K562 (cell line): ENCODE measurements around the gene MIEF1. TPM values are rescaled to one million over a fixed set of nuclear protein-coding genes. Genes with fewer than 3 reads are reported as not detected.

Experiments
- BRD9 ChIP-seq: fragments of 450-650 bp; IDR thresholded peaks from 2 replicates; pipeline ENCODE4 v1.6.1; 2018; ENCODE audit warnings: low read depth; ENCODE audit not compliant: partially characterized antibody
- CREM ChIP-seq: IDR thresholded peaks from 2 replicates; pipeline ENCODE4 v1.6.1; 2014; ENCODE audit warnings: antibody characterized with exemption, low read depth
- HCFC1 ChIP-seq: IDR thresholded peaks from 2 replicates; pipeline ENCODE4 v1.6.1; 2012; ENCODE audit warnings: low read depth, low read length, improper control_type of control experiment
- PPARD ChIP-seq: fragments of 250-450 bp; sonication (Bioruptor Pico); IDR thresholded peaks from 2 replicates; pipeline ENCODE4 v1.8.0; 2022; ENCODE audit warnings: inconsistent platforms, mild to moderate bottlenecking, moderate library complexity
- RCOR1 ChIP-seq, 2 experiments: IDR thresholded peaks; 2 replicates each; pipeline ENCODE4 v1.6.1; 2012; ENCODE audit warnings: low read depth in 2 of 2, low read length in 2 of 2, borderline replicate concordance in 1 of 2, improper control_type of control experiment in 1 of 2
- XRCC5 ChIP-seq: fragments of 200-400 bp; formaldehyde crosslinking; IDR thresholded peaks from 2 replicates; pipeline ENCODE4 v1.6.1; 2017; ENCODE audit warnings: low read depth, mild to moderate bottlenecking, low read length
- ZBTB17 ChIP-seq: fragments of 450-650 bp; formaldehyde crosslinking; IDR thresholded peaks from 2 replicates; pipeline ENCODE4 v1.4.0; 2020; ENCODE audit warnings: mild to moderate bottlenecking
- ZNF263 ChIP-seq: sonication (generic); formaldehyde crosslinking; IDR thresholded peaks from 2 replicates; pipeline ENCODE4 v1.8.0; 2022; ENCODE audit warnings: mild to moderate bottlenecking, missing genetic modification reagents, borderline replicate concordance
- ZNF644 ChIP-seq: fragments of 200-800 bp; sonication (Bioruptor generic); IDR thresholded peaks from 2 replicates; pipeline ENCODE4 v1.6.1; 2016; ENCODE audit warnings: low read depth, missing genetic modification characterization, missing compliant biosample characterization
- ZNF79 ChIP-seq: fragments of 250-450 bp; sonication (Bioruptor Pico); IDR thresholded peaks from 2 replicates; pipeline ENCODE4 v1.4.0; 2020; ENCODE audit warnings: low read depth, mild to moderate bottlenecking, moderate library complexity
- polyA plus RNA-seq, 8 experiments: library from polyadenylated mRNA; depleted of rRNA in 4 of 8; stranded (reverse) in 5 of 8; unstranded in 3 of 8; fragments of >200 nt; fragmentation: Nextera tagmentation in 2 of 8; fragmentation: Illumina TruSeq in 1 of 8; extraction: Ambion mirVana in 2 of 8; extraction: Trizol in 1 of 8; gene quantifications; 2 replicates each; pipeline versions ENCODE4 v1.2.1 to v1.2.3, GENCODE V29; 2011 to 2014; ENCODE audit warnings: inconsistent platforms in 1 of 8, missing spikeins in 1 of 8
- total RNA-seq, 7 experiments: library from RNA; depleted of rRNA in 6 of 7; stranded (reverse); fragments of >200 nt in 6 of 7; fragmentation: Illumina TruSeq in 2 of 7; extraction: Trizol in 2 of 7; gene quantifications; 2 replicates each; pipeline versions ENCODE4 v1.2.1 to v1.2.3, GENCODE V29; 2011 to 2021; ENCODE audit warnings: low replicate concordance in 1 of 7
- TF ChIP-seq, protein P1 (sequence below): fragments of 200-600 bp; sonication (generic); IDR thresholded peaks from one replicate; pipeline ENCODE4 v1.6.1; 2012; ENCODE audit warnings: mild to moderate bottlenecking, low read depth, low read length, inconsistent platforms
- TF ChIP-seq, protein P2 (sequence below): fragments of 450-650 bp; IDR thresholded peaks from 2 replicates; pipeline ENCODE4 v1.6.1; 2018; ENCODE audit not compliant: partially characterized antibody

Gene MIEF1
- total and polyA plus RNA-seq, 9 of the 15 experiments (the other 6 are each of a cell fraction or from before 2014, with no cell fraction given), result 10.9 to 51.8 (median 25.5) TPM

DNA sequence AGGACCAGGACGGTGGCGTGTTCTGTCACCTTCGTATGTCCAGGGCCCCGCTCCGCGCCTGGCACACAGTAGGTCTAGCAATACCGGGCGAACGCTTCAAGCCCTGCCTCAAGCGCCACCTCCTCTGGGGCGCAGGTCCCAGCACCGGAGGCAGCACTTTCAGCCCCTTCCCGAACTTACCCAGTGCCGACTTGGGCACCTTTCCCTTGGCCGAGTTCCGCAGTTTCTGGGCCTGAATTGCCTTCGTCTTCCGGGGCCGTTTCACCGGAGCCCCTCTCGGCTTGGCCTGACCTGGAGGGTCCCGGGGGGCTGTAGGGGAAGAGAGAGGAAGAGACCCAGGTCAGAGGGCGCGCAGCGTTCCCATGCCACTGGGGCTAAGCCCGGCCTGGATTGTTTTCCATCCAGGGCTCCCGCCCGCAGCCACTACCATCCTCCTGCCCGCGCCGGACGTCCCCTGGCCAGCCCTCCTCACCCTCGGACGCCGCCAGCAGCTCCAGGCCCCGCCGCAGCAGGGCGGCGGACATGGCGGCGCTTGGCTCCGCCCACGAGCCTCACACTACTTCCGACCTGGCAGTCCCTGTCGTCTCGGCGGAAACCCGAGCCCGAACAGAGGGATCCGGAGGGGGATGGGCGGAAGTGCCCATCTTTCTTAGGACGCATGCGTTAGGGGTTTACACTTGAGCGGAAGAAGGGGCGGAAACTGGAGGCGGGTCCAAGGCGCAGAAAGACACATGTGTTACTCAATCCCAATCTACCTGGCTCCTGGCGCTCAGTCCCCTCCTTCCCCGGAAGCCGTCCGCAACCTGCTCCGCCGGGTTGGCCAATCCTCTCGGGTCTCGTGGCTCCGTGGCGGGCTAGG lies 30.4 kb downstream of the MIEF1 start, which contains the start of gene RPS19BP1 (continued):
- TF ChIP-seq, protein P1, sequence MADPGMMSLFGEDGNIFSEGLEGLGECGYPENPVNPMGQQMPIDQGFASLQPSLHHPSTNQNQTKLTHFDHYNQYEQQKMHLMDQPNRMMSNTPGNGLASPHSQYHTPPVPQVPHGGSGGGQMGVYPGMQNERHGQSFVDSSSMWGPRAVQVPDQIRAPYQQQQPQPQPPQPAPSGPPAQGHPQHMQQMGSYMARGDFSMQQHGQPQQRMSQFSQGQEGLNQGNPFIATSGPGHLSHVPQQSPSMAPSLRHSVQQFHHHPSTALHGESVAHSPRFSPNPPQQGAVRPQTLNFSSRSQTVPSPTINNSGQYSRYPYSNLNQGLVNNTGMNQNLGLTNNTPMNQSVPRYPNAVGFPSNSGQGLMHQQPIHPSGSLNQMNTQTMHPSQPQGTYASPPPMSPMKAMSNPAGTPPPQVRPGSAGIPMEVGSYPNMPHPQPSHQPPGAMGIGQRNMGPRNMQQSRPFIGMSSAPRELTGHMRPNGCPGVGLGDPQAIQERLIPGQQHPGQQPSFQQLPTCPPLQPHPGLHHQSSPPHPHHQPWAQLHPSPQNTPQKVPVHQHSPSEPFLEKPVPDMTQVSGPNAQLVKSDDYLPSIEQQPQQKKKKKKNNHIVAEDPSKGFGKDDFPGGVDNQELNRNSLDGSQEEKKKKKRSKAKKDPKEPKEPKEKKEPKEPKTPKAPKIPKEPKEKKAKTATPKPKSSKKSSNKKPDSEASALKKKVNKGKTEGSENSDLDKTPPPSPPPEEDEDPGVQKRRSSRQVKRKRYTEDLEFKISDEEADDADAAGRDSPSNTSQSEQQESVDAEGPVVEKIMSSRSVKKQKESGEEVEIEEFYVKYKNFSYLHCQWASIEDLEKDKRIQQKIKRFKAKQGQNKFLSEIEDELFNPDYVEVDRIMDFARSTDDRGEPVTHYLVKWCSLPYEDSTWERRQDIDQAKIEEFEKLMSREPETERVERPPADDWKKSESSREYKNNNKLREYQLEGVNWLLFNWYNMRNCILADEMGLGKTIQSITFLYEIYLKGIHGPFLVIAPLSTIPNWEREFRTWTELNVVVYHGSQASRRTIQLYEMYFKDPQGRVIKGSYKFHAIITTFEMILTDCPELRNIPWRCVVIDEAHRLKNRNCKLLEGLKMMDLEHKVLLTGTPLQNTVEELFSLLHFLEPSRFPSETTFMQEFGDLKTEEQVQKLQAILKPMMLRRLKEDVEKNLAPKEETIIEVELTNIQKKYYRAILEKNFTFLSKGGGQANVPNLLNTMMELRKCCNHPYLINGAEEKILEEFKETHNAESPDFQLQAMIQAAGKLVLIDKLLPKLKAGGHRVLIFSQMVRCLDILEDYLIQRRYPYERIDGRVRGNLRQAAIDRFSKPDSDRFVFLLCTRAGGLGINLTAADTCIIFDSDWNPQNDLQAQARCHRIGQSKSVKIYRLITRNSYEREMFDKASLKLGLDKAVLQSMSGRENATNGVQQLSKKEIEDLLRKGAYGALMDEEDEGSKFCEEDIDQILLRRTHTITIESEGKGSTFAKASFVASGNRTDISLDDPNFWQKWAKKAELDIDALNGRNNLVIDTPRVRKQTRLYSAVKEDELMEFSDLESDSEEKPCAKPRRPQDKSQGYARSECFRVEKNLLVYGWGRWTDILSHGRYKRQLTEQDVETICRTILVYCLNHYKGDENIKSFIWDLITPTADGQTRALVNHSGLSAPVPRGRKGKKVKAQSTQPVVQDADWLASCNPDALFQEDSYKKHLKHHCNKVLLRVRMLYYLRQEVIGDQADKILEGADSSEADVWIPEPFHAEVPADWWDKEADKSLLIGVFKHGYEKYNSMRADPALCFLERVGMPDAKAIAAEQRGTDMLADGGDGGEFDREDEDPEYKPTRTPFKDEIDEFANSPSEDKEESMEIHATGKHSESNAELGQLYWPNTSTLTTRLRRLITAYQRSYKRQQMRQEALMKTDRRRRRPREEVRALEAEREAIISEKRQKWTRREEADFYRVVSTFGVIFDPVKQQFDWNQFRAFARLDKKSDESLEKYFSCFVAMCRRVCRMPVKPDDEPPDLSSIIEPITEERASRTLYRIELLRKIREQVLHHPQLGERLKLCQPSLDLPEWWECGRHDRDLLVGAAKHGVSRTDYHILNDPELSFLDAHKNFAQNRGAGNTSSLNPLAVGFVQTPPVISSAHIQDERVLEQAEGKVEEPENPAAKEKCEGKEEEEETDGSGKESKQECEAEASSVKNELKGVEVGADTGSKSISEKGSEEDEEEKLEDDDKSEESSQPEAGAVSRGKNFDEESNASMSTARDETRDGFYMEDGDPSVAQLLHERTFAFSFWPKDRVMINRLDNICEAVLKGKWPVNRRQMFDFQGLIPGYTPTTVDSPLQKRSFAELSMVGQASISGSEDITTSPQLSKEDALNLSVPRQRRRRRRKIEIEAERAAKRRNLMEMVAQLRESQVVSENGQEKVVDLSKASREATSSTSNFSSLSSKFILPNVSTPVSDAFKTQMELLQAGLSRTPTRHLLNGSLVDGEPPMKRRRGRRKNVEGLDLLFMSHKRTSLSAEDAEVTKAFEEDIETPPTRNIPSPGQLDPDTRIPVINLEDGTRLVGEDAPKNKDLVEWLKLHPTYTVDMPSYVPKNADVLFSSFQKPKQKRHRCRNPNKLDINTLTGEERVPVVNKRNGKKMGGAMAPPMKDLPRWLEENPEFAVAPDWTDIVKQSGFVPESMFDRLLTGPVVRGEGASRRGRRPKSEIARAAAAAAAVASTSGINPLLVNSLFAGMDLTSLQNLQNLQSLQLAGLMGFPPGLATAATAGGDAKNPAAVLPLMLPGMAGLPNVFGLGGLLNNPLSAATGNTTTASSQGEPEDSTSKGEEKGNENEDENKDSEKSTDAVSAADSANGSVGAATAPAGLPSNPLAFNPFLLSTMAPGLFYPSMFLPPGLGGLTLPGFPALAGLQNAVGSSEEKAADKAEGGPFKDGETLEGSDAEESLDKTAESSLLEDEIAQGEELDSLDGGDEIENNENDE, result no peak
- TF ChIP-seq BRD9 (no peak), HCFC1 (peak; percentile 66), ZBTB17 (CRISPR knock-in tag) (no peak), PPARD (CRISPR knock-in tag) (no peak), RCOR1 (IDR thresholded peaks at IDR 0.05; ENCODE audit: borderline replicate concordance in 1 of 2, low read depth in 2 of 2, low read length in 2 of 2) (no peak), CREM (peak; percentile 55), ZNF263 (no peak; the same call in 1 of the 2 replicates), ZNF644 (tag) (no peak), XRCC5 (no peak), ZNF79 (CRISPR knock-in tag) (no peak)
- TF ChIP-seq, protein P2, sequence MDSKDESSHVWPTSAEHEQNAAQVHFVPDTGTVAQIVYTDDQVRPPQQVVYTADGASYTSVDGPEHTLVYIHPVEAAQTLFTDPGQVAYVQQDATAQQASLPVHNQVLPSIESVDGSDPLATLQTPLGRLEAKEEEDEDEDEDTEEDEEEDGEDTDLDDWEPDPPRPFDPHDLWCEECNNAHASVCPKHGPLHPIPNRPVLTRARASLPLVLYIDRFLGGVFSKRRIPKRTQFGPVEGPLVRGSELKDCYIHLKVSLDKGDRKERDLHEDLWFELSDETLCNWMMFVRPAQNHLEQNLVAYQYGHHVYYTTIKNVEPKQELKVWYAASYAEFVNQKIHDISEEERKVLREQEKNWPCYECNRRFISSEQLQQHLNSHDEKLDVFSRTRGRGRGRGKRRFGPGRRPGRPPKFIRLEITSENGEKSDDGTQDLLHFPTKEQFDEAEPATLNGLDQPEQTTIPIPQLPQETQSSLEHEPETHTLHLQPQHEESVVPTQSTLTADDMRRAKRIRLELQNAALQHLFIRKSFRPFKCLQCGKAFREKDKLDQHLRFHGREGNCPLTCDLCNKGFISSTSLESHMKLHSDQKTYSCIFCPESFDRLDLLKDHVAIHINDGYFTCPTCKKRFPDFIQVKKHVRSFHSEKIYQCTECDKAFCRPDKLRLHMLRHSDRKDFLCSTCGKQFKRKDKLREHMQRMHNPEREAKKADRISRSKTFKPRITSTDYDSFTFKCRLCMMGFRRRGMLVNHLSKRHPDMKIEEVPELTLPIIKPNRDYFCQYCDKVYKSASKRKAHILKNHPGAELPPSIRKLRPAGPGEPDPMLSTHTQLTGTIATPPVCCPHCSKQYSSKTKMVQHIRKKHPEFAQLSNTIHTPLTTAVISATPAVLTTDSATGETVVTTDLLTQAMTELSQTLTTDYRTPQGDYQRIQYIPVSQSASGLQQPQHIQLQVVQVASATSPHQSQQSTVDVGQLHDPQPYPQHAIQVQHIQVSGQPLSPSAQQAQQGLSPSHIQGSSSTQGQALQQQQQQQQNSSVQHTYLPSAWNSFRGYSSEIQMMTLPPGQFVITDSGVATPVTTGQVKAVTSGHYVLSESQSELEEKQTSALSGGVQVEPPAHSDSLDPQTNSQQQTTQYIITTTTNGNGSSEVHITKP, result peak; percentile 10
